ENCODE results near the gene RRP1B.
A peak's percentile ranks its signal among the peaks of the same experiment; 100 is the strongest.
"Not testable (repeated sequence)": the region's sequence is repeated elsewhere in the genome, so short reads cannot be mapped to it uniquely, and the experiment has no call there.

The RRP1B gene

DNA sequence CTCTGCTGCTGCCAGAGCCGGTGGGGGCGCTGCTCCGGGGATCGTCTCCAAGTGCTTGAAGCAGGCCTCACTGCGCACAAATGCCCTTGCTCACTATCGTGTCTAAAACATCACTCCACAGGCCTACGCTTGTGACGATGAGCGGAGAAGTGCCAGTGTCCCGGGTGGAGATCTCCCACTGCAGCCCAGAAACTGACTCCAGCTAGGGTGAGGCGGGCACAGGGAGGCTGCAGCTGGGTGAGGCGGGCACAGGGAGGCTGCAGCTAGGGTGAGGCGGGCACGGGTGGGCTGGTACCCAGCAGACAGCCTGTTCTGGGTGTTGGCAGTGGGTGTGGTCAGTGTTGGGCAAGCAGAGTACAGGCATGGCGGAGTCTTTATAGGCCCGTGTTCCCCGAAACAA lies 36.9 kb downstream of the RRP1B start:
- TF ChIP-seq, protein P1, sequence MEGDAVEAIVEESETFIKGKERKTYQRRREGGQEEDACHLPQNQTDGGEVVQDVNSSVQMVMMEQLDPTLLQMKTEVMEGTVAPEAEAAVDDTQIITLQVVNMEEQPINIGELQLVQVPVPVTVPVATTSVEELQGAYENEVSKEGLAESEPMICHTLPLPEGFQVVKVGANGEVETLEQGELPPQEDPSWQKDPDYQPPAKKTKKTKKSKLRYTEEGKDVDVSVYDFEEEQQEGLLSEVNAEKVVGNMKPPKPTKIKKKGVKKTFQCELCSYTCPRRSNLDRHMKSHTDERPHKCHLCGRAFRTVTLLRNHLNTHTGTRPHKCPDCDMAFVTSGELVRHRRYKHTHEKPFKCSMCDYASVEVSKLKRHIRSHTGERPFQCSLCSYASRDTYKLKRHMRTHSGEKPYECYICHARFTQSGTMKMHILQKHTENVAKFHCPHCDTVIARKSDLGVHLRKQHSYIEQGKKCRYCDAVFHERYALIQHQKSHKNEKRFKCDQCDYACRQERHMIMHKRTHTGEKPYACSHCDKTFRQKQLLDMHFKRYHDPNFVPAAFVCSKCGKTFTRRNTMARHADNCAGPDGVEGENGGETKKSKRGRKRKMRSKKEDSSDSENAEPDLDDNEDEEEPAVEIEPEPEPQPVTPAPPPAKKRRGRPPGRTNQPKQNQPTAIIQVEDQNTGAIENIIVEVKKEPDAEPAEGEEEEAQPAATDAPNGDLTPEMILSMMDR (IDR thresholded peaks at IDR 0.05; ENCODE audit: low read depth, low read length), result no peak
- no peak for DNase-seq (ENCODE audit: extremely low read depth, low read depth)

DNA sequence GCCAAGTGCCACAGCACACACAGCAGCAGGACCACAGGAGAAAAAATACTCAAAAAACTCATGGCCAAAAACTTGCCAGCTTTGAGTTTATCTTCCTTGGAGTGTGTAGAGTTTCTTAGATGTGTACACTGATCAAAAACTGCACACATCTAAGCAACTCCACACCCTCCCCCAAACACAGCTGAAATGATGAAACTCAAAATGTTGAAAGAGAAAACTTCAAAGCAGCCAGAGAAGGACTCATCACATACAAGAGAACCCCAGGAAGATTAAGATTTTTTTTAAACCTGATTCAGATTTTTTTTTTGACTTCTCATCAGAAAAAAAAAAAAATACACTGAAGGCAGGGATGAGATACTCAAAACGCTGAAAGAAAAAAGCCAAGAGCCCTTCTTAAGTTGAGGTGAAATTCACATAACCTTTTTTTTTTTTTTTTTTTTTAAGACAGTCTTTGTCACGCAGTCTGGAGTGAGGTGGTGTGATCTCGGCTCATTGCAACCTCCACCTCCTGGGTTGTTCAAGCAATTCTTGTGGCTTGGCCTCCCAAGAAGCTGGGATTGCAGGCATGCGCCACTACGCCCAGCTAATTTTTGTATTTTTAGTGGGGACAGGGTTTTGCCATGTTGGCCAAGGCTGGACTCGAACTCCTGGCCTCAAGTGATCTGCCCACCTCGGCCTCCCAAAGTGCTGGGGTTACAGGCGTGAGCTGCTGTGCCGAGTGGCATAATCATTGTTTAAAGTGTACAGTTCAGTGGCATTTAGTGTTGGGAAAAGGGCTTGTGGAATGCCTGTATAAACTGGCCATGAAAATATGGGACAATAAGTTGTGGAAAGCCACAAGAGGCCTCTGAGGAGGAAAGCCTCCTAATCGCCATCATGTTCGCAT lies 38.6 kb downstream of the RRP1B start:
- TF ChIP-seq, protein P1 (IDR thresholded peaks at IDR 0.05; ENCODE audit: low read depth, low read length), result no peak
- no peak for DNase-seq (ENCODE audit: extremely low read depth, low read depth)

DNA sequence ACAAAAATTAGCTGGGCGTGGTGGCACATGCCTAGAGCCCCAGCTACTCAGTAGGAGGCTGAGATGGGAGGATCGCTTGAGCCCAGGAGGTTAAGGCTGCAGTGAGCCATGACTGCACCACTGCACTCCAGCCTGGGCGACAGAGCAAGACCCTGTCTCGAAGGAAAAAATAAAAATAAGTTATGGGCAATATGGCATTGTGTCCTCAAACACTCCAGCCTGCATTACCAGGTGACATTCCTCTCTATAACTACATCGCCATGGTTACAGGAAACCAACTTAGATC lies 40.1 kb downstream of the RRP1B start:
- DNase-seq (ENCODE audit: extremely low read depth, low read depth), result not testable (repeated sequence)

DNA sequence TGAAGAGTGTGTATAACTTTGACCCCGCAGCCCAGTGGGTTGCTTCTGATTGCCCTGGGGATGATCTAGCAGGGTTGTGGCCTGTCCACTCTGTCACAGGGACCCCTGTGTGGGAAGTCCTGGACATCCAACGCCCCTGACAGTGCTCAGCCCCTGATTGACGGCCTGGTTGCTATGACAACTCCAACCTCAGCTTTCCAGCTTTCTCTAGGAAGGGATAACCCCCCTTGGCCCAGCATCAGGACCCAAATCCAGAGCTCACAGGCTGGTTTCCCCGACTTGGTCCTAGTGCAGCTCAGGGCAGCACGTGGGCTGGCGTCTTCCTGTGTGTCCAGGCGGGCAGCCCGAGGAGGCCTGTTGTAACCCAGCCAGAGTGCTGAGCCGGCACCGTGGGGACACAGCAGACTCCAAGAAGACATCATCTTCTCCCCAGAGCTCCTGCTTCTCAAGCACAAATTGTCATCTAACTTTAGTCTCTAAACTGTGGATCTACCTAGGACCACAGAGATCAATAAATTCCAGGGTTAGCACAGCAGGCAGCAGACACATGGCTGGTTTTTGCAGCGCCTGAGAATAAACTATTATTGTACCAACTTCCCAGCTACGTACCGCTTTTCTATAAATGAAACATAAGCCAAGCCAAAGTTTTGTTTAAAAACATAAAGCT lies 40.7 kb downstream of the RRP1B start:
- TF ChIP-seq, protein P1 (IDR thresholded peaks at IDR 0.05; ENCODE audit: low read depth, low read length), result no peak
- DNase-seq (ENCODE audit: extremely low read depth, low read depth), result no peak

DNA sequence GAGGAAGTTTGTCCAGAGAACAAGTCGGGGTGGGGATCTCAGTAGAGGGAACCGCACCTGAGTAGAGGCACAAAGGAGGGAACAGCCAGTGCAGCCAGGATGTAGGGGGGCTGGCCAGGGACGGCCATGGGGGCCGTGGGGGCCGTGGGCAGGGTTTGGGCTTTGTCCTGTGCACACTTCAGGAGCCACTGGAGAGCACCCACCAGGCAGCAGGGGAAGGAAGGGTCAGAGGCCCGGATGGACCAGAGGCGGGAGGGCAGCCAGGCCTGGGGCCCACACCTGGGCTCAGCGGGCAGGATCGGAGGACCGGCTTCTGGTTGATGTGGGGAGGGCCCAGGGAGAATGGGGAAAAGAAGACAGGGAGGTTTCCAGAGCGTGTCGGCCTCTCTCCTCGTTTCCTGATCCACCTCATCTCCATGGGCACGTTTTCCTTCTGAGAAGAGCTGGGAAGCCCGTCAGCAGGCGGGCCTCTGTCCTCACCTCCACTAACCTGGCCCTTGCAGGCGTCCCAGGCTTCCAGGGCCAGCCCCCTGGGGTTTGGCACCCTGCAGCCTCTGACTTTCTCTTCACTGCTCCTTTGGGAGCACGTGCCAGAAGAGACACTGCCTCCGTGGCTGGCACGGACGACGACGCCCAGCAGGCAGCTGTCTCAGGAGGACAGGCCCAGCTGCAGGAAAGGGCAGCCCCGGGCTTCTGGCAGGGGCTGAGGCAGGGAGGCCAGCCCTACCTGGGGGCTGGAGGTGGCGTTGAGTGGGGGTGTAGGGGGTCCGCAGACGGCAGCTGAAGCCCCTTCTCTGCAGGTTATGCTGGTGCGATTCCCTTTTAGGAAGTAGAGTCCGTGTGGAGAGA lies 42.8 kb downstream of the RRP1B start:
- no peak for DNase-seq (ENCODE audit: extremely low read depth, low read depth)
- TF ChIP-seq, protein P1 (IDR thresholded peaks at IDR 0.05; ENCODE audit: low read depth, low read length), result no peak

DNA sequence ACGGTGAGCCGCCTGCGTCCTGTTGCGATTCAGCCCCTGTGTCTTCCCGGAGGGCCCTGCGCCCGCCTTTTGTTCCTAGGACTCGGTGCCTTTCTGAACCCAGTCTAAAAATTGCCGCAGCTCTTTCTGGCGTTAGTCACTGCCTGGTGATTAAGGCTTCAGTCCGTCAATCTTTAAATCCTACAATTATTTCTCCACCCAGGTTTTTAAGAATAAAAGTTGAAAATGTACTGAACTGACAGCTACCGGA lies 43.4 kb downstream of the RRP1B start:
- no peak for DNase-seq (ENCODE audit: extremely low read depth, low read depth)
- TF ChIP-seq, protein P1 (IDR thresholded peaks at IDR 0.05; ENCODE audit: low read depth, low read length), result no peak

DNA sequence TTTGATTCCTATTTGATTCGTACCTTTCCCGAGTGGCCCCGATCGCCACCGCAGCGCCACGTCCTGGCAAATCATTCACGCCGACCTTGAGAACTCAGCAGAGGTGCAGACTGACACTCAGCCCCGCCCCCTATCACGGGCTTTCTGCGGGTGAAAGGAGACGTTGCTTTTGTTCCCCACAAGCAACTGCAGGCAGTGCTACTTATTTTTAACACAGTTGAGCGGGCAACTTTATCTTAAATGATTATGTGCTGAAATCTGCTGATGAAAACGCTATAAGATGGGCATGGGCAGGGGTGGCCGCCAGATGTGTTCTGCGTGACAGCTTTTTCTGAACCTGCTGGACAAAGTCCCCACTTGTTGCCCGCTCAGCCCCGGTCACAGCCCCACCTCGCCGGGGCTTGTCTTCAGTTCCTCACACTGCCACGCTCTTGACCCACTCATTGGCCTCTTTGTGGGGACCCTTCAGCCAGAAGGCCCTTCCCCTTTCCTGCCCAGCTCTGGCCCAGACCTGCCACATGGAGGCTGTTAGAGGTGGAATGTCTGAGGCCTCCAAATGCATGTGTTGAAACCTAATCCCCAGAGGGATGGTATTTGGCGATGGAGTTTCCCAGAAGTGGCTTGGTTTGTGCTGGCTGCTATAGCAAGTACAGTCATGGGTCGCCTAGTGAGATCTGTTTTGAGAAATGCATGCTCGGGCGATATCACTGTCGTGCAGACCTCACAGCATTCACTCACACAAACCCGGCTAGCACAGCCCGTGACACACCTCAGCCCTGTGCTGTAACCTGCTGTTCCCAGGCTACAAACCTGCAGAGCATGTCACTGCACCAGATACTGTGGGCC lies 43.9 kb downstream of the RRP1B start:
- peak; percentile 61 for DNase-seq (ENCODE audit: extremely low read depth, low read depth)
- TF ChIP-seq, protein P1 (IDR thresholded peaks at IDR 0.05; ENCODE audit: low read depth, low read length), result no peak
